ENCODE measurements around the gene LRRC4. TPM values are rescaled to one million over a fixed set of nuclear protein-coding genes. Genes with fewer than 3 reads are reported as not detected.
A peak's percentile ranks its signal among the peaks of the same experiment; 100 is the strongest.

The LRRC4 gene
- total RNA-seq, 1 donor from 2014 or later: 19.8 TPM

- Histone ChIP-seq H2AFZ (replicated peaks) (no peak overlapping the region), H3K4me3 (no peak overlapping the region), H3F3A (ENCODE audit: low read depth) (peaks cover 13% of the 10 kb centered on the region), H3K36me3 (no peaks in the 10 kb centered on the region), H4K20me1 (ENCODE audit: low read depth) (peaks cover 19% of the 10 kb centered on the region), H3K9me3 (ENCODE audit: low read depth) (no peaks in the 10 kb centered on the region), H3K79me2 (ENCODE audit: low read depth) (no peaks in the 10 kb centered on the region), H3K27ac (no peak overlapping the region), H3K4me2 (no peak overlapping the region), H3K4me1 (peaks cover 14% of the 10 kb centered on the region), H3K27me3 (no peaks in the 10 kb centered on the region), H3K9ac (no peak overlapping the region)
- Mint-ChIP-seq H3K9me3 (no peaks in the 10 kb centered on the region), H3K27me3 (ENCODE audit: insufficient read depth, low read depth) (peaks cover 5% of the 10 kb centered on the region), H3K4me3 (no peak overlapping the region), H3K36me3 (peaks cover 32% of the 10 kb centered on the region), H3K27ac (peak overlapping the region; percentile 77), H3K4me1 (peaks cover 32% of the 10 kb centered on the region)
- no peak for DNase-seq (ENCODE audit: low spot score)
- TF ChIP-seq EZH2 (IDR thresholded peaks at IDR 0.05): no peak
- TF ChIP-seq, protein P1, sequence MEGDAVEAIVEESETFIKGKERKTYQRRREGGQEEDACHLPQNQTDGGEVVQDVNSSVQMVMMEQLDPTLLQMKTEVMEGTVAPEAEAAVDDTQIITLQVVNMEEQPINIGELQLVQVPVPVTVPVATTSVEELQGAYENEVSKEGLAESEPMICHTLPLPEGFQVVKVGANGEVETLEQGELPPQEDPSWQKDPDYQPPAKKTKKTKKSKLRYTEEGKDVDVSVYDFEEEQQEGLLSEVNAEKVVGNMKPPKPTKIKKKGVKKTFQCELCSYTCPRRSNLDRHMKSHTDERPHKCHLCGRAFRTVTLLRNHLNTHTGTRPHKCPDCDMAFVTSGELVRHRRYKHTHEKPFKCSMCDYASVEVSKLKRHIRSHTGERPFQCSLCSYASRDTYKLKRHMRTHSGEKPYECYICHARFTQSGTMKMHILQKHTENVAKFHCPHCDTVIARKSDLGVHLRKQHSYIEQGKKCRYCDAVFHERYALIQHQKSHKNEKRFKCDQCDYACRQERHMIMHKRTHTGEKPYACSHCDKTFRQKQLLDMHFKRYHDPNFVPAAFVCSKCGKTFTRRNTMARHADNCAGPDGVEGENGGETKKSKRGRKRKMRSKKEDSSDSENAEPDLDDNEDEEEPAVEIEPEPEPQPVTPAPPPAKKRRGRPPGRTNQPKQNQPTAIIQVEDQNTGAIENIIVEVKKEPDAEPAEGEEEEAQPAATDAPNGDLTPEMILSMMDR (IDR thresholded peaks at IDR 0.05): no peak
- no peak for TF ChIP-seq EZH2phosphoT487 (IDR thresholded peaks at IDR 0.05)
These were observed 25.5 kb downstream of the LRRC4 start for GRCh38 chr7:128005759-128006159.

- Histone ChIP-seq H3K79me2 (ENCODE audit: low read depth) (no peaks in the 10 kb centered on the region), H3F3A (ENCODE audit: low read depth) (peaks cover 6% of the 10 kb centered on the region), H3K4me1 (peaks cover 8% of the 10 kb centered on the region), H3K9me3 (ENCODE audit: low read depth) (no peaks in the 10 kb centered on the region), H3K4me3 (no peak overlapping the region), H3K9ac (no peak overlapping the region), H2AFZ (replicated peaks) (no peak overlapping the region), H4K20me1 (ENCODE audit: low read depth) (peaks cover 12% of the 10 kb centered on the region), H3K27me3 (no peaks in the 10 kb centered on the region), H3K27ac (no peak overlapping the region), H3K4me2 (no peak overlapping the region), H3K36me3 (no peaks in the 10 kb centered on the region)
- Mint-ChIP-seq H3K27ac (no peak overlapping the region), H3K4me3 (no peak overlapping the region), H3K27me3 (ENCODE audit: insufficient read depth, low read depth) (peaks cover 5% of the 10 kb centered on the region), H3K9me3 (no peaks in the 10 kb centered on the region), H3K36me3 (peaks cover 32% of the 10 kb centered on the region), H3K4me1 (peaks cover 32% of the 10 kb centered on the region)
- DNase-seq (ENCODE audit: low spot score): no peak
- TF ChIP-seq EZH2phosphoT487 (IDR thresholded peaks at IDR 0.05) (no peak), EZH2 (IDR thresholded peaks at IDR 0.05) (no peak)
- TF ChIP-seq, protein P1 (IDR thresholded peaks at IDR 0.05): no peak
These were observed 26.1 kb downstream of the LRRC4 start for GRCh38 chr7:128005117-128005516.

DNA sequence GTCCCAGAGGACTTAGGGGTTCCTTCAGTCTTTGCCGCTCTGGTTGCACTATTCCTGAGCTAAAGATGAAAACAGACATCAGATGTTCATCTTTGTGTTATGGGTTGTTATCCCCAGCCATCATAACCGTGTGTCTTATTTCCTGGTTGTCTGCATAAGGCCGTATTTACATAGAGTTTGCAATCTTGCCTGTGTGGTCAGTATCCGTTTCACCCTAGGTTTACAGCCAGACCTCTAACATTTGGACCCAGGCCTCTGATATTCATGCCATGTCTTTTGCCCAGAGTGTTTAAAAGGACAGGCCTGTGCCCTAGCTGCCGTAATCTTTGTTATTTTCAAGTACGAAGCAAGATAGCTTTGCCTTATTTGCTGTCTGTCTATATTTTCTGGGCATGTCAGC lies 26.6 kb downstream of the LRRC4 start:
- H3K9ac ChIP-seq: no peak overlapping the region
- TF ChIP-seq EZH2phosphoT487 (IDR thresholded peaks at IDR 0.05): no peak
- TF ChIP-seq EZH2 (IDR thresholded peaks at IDR 0.05): no peak
- TF ChIP-seq, protein P1 (IDR thresholded peaks at IDR 0.05): no peak
- DNase-seq (ENCODE audit: low spot score): no peak
- H4K20me1 ChIP-seq (ENCODE audit: low read depth): peaks cover 8% of the 10 kb centered on the region
- no peak overlapping the region for H3K27ac ChIP-seq
- no peak overlapping the region for H2AFZ ChIP-seq (replicated peaks)
- Mint-ChIP-seq H3K36me3 (peaks cover 32% of the 10 kb centered on the region), H3K4me3 (no peak overlapping the region), H3K27me3 (ENCODE audit: insufficient read depth, low read depth) (peaks cover 5% of the 10 kb centered on the region), H3K27ac (no peak overlapping the region), H3K9me3 (no peaks in the 10 kb centered on the region), H3K4me1 (peaks cover 30% of the 10 kb centered on the region)
- H3K4me2 ChIP-seq: no peak overlapping the region
- H3K9me3 ChIP-seq (ENCODE audit: low read depth): no peaks in the 10 kb centered on the region
- H3K79me2 ChIP-seq (ENCODE audit: low read depth): no peaks in the 10 kb centered on the region
- peaks cover 4% of the 10 kb centered on the region for H3K4me1 ChIP-seq
- H3K27me3 ChIP-seq: no peaks in the 10 kb centered on the region
- no peaks in the 10 kb centered on the region for H3K36me3 ChIP-seq
- H3K4me3 ChIP-seq: no peak overlapping the region
- peaks cover 1% of the 10 kb centered on the region for H3F3A ChIP-seq (ENCODE audit: low read depth)

All from neural progenitor cell (in vitro differentiated cells).